HepG2 (cell line): ENCODE results near the gene HES6. TPM values are rescaled to one million over a fixed set of nuclear protein-coding genes. Genes with fewer than 3 reads are reported as not detected.

Source experiments
- ATAC-seq: fragments of 200-7000 bp; cut with Tn5 transposase; 3 replicates; pipeline ENCODE4 v1.9.1; 2020; ENCODE audit warnings: mild to moderate bottlenecking, moderate library complexity
- BruUV-seq: library from RNA; stranded (reverse); fragments of 400-500 nt; replicated peaks from 2 replicates; lab custom pipeline; 2021; lab: Mats Ljungman, UMichigan
- CTCF ChIA-PET: fragments of 300-600 bp; formaldehyde crosslinking; extraction: SDS; loops from one replicate; lab custom pipeline; 2021; ENCODE audit warnings: low total read pairs, inconsistent platforms, low intra/inter-chr PET ratio; lab: Yijun Ruan, JAX
- POLR2A ChIA-PET: fragments of 350-600 bp; sonication (Branson Sonifier 250); formaldehyde crosslinking; loops from one replicate; lab custom pipeline; 2020; ENCODE audit warnings: antibody characterized with exemption, inconsistent platforms; lab: Yijun Ruan, JAX
- DNase-seq: peaks from one replicate; pipeline ENCODE4 v3.0.0-alpha.2; 2015; ENCODE audit warnings: low spot score
- FAIRE-seq: peaks from 3 replicates; lab custom pipeline; 2011; peaks lifted over from hg19 to GRCh38; lab: Jason Lieb, UNC
- H2AFZ ChIP-seq: one replicate; pipeline ENCODE4 v1.6.1; 2011; ENCODE audit warnings: low read length, inconsistent platforms
- H3K27ac ChIP-seq: fragments of 300-600 bp; 3 replicates; pipeline ENCODE4 v1.8.0; 2011; ENCODE audit warnings: mixed run types, mild to moderate bottlenecking, mixed read lengths, low read length, inconsistent platforms; ENCODE audit not compliant: insufficient read depth; ENCODE audit errors: extremely low read length
- H3K27me3 ChIP-seq, 2 experiments: fragments of 200-600 bp in 1 of 2; 2 replicates in 1 of 2; 3 replicates in 1 of 2; pipeline versions ENCODE4 v1.6.0 to v1.8.0; 2011; ENCODE audit warnings: low read length in 2 of 2, mild to moderate bottlenecking in 2 of 2, moderate library complexity in 2 of 2, inconsistent platforms in 1 of 2; ENCODE audit not compliant: insufficient read depth in 2 of 2, control insufficient read depth in 1 of 2
- H3K36me3 ChIP-seq, 2 experiments: fragments of 200-600 bp in 1 of 2; replicated peaks in 1 of 2; 2 replicates in 1 of 2; 3 replicates in 1 of 2; pipeline versions ENCODE4 v1.5.1 to v1.8.0; 2011; ENCODE audit warnings: low read length in 2 of 2, inconsistent platforms in 1 of 2; ENCODE audit not compliant: insufficient read depth in 2 of 2, control insufficient read depth in 1 of 2
- H3K4me1 ChIP-seq: 2 replicates; pipeline ENCODE4 v1.5.1; 2012; ENCODE audit warnings: low read length, inconsistent platforms; ENCODE audit not compliant: insufficient read depth
- H3K4me2 ChIP-seq: 2 replicates; pipeline ENCODE4 v1.6.0; 2011; ENCODE audit warnings: low read depth, low read length, inconsistent platforms
- H3K4me3 ChIP-seq, 3 experiments: fragments of 200-600 bp in 1 of 3; sonication (generic), shearing (Covaris generic) in 1 of 3; replicated peaks in 1 of 3; 2 replicates each; pipeline ENCODE4 v1.5.1; 2011 to 2016; ENCODE audit warnings: low read length in 3 of 3, inconsistent platforms in 2 of 3, low read depth in 2 of 3, mild to moderate bottlenecking in 2 of 3, control low read depth in 1 of 3, mixed read lengths in 1 of 3; ENCODE audit not compliant: insufficient read depth in 1 of 3
- H3K79me2 ChIP-seq: one replicate; pipeline ENCODE4 v1.6.1; 2011; ENCODE audit warnings: low read length, inconsistent platforms; ENCODE audit not compliant: insufficient read depth
- H3K9ac ChIP-seq: 2 replicates; pipeline ENCODE4 v1.6.0; 2011; ENCODE audit warnings: mild to moderate bottlenecking, low read depth, low read length, inconsistent platforms; ENCODE audit not compliant: insufficient read depth
- H3K9me3 ChIP-seq: 2 replicates; pipeline ENCODE4 v1.5.1; 2012; ENCODE audit warnings: mild to moderate bottlenecking, low read length
- H4K20me1 ChIP-seq: 2 replicates; pipeline ENCODE4 v1.6.0; 2011; ENCODE audit warnings: inconsistent platforms, mild to moderate bottlenecking, low read length, moderate library complexity; ENCODE audit not compliant: insufficient read depth
- CCAR2 ChIP-seq: fragments of 200-400 bp; formaldehyde crosslinking; optimal IDR thresholded peaks from 2 replicates; pipeline ENCODE3; 2018; ENCODE audit warnings: low read depth, mild to moderate bottlenecking, low read length, moderate library complexity
- EP300 ChIP-seq, 3 experiments: sonication (generic) in 1 of 3; formaldehyde crosslinking in 1 of 3; IDR thresholded peaks; 2 replicates each; pipeline versions ENCODE4 v1.5.1 to v1.6.1; 2011 to 2020; ENCODE audit warnings: low read depth in 2 of 3, low read length in 2 of 3, borderline replicate concordance in 1 of 3, improper control_type of control experiment in 1 of 3, mild to moderate bottlenecking in 1 of 3, missing genetic modification reagents in 1 of 3, moderate library complexity in 1 of 3
- GABPA ChIP-seq, 2 experiments: IDR thresholded peaks; 2 replicates each; pipeline ENCODE4 v1.6.1; 2011 to 2016; ENCODE audit warnings: low read depth in 2 of 2, low read length in 1 of 2, missing biosample characterization in 1 of 2, missing genetic modification characterization in 1 of 2
- GABPB1 ChIP-seq: IDR thresholded peaks from 2 replicates; pipeline ENCODE4 v1.6.1; 2016; ENCODE audit warnings: mild to moderate bottlenecking, missing genetic modification reagents, moderate library complexity, missing compliant biosample characterization
- HMG20B ChIP-seq: conservative IDR thresholded peaks from 2 replicates; pipeline ENCODE4 v1.6.1; 2016; ENCODE audit warnings: missing genetic modification reagents, missing compliant biosample characterization
- MED13 ChIP-seq: sonication (generic); formaldehyde crosslinking; IDR thresholded peaks from 2 replicates; pipeline ENCODE4 v1.5.0; 2020; ENCODE audit warnings: missing genetic modification reagents
- MEIS1 ChIP-seq: sonication (generic); formaldehyde crosslinking; IDR thresholded peaks from 2 replicates; pipeline ENCODE4 v1.9.0; 2021; ENCODE audit warnings: mild to moderate bottlenecking, missing genetic modification reagents, moderate library complexity, borderline replicate concordance
- PLRG1 ChIP-seq: fragments of 450-650 bp; conservative IDR thresholded peaks from 2 replicates; pipeline ENCODE4 v1.6.1; 2016
- REL ChIP-seq: sonication (generic); formaldehyde crosslinking; conservative IDR thresholded peaks from 2 replicates; pipeline ENCODE4 v1.8.0; 2022; ENCODE audit warnings: mild to moderate bottlenecking, missing genetic modification reagents, moderate library complexity
- SAP130 ChIP-seq: IDR thresholded peaks from 2 replicates; pipeline ENCODE4 v1.6.1; 2016; ENCODE audit warnings: low read depth
- U2AF2 ChIP-seq: fragments of 200-400 bp; formaldehyde crosslinking; IDR thresholded peaks from 2 replicates; pipeline ENCODE4 v1.6.1; 2017; ENCODE audit warnings: low read depth, mild to moderate bottlenecking, low read length
- YEATS4 ChIP-seq: sonication (generic); formaldehyde crosslinking; IDR thresholded peaks from 2 replicates; pipeline ENCODE4 v1.4.0; 2020; ENCODE audit warnings: missing genetic modification reagents, borderline replicate concordance
- ZNF10 ChIP-seq: sonication (generic); formaldehyde crosslinking; IDR thresholded peaks from 2 replicates; pipeline ENCODE4 v1.4.0; 2020; ENCODE audit warnings: mild to moderate bottlenecking, low read depth, missing genetic modification reagents, borderline replicate concordance
- ZNF34 ChIP-seq: sonication (generic); formaldehyde crosslinking; IDR thresholded peaks from 2 replicates; pipeline ENCODE4 v1.4.0; 2020; ENCODE audit warnings: mild to moderate bottlenecking, missing genetic modification reagents, borderline replicate concordance
- ZNF605 ChIP-seq: sonication (generic); formaldehyde crosslinking; IDR thresholded peaks from 2 replicates; pipeline ENCODE4 v1.8.0; 2022; ENCODE audit warnings: mild to moderate bottlenecking, missing genetic modification reagents
- ZNF746 ChIP-seq: sonication (generic); formaldehyde crosslinking; IDR thresholded peaks from 2 replicates; pipeline ENCODE4 v1.8.0; 2022; ENCODE audit warnings: mild to moderate bottlenecking, missing genetic modification reagents
- ZNF770 ChIP-seq: sonication (generic); formaldehyde crosslinking; IDR thresholded peaks from 2 replicates; pipeline ENCODE4 v1.5.0; 2020; ENCODE audit warnings: mild to moderate bottlenecking, missing genetic modification reagents
- WGBS: methylation state at CpG from one replicate; pipeline ENCODE4 v1.1.6; 2017; ENCODE audit warnings: low lambda C conversion rate; 5-methylcytosine and 5-hydroxymethylcytosine counted together
- in situ Hi-C: cut with HindIII; loops from 2 replicates; pipeline ENCODE4 v1.10.0; 2017; ENCODE audit warnings: low pct_unique_long_range_greater_than_20kb; ENCODE audit not compliant: extremely low pct_ligation_motif_present
- intact Hi-C: fragments of 100-400 bp; cut with micrococcal nuclease; formaldehyde crosslinking; loops from one replicate; pipeline ENCODE4 v1.10.0; 2022; ENCODE audit not compliant: unreplicated experiment
- polyA plus RNA-seq, 8 experiments: library from polyadenylated mRNA; depleted of rRNA in 3 of 8; stranded (reverse) in 7 of 8; unstranded in 1 of 8; fragments of >200 nt; fragmentation: Illumina TruSeq in 4 of 8; extraction: Trizol in 4 of 8; gene quantifications; 2 replicates each; pipeline versions ENCODE4 v1.2.1 to v1.2.3, GENCODE V29; 2011 to 2016; ENCODE audit warnings: low read depth in 4 of 8, missing spikeins in 1 of 8, mixed read lengths in 1 of 8; ENCODE audit not compliant: insufficient read depth in 1 of 8
- total RNA-seq, 5 experiments: library from RNA; depleted of rRNA; stranded (reverse); fragments of >200 nt; fragmentation: Illumina TruSeq; extraction: Trizol; gene quantifications; 2 replicates each; pipeline ENCODE4 v1.2.3, GENCODE V29; 2016; ENCODE audit warnings: low read depth in 1 of 5
- TF ChIP-seq, protein P1 (sequence below): sonication (generic); formaldehyde crosslinking; IDR thresholded peaks from 2 replicates; pipeline ENCODE4 v1.5.1; 2020; ENCODE audit warnings: missing genetic modification reagents, mild to moderate bottlenecking, borderline replicate concordance

HES6 gene
- total and polyA plus RNA-seq, 2 of the 13 experiments (the other 11 are each of a cell fraction or from before 2014, with no cell fraction given), result 19.5 to 82.8 TPM

- H2AFZ ChIP-seq, result no peak overlapping the region
- H3K4me2 ChIP-seq, result no peak overlapping the region
- H3K36me3 ChIP-seq, result peaks cover 49 to 88% of the 10 kb centered on the region in 2 experiments
- POLR2A ChIA-PET, result interaction anchor here (1.0 to 2.0 kb wide), 3 partner anchors 10 to 11 kb away, joined by 3 to 9 read pairs (median 3); no protein-coding TSS in a partner anchor
- peak; percentile 51 for FAIRE-seq
- peaks cover 19% of the 10 kb centered on the region for H3K79me2 ChIP-seq
- peak overlapping the region; percentile 41 for H3K27ac ChIP-seq
- peak; percentile 36; the same call in 2 of the 3 replicates for ATAC-seq
- DNase-seq, result no peak
- WGBS, result 93% methylated on average over 16 of the region's 20 CpGs
- intact Hi-C loops (no loop called here), in situ Hi-C loops (no loop called here)
- H4K20me1 ChIP-seq, result peaks cover 13% of the 10 kb centered on the region; the same call in 1 of the 2 replicates
- no TSS peak for BruUV-seq
- H3K9me3 ChIP-seq, result no peaks in the 10 kb centered on the region
- CTCF ChIA-PET, result no interaction called here
- no peak overlapping the region for H3K4me3 ChIP-seq
- no peaks in the 10 kb centered on the region for H3K27me3 ChIP-seq
- H3K4me1 ChIP-seq, result peaks cover 36% of the 10 kb centered on the region
- H3K9ac ChIP-seq, result no peak overlapping the region
- TF ChIP-seq HMG20B (CRISPR knock-in tag), result no peak
- TF ChIP-seq MEIS1 (CRISPR knock-in tag), result no peak
- no peak for TF ChIP-seq ZNF10 (CRISPR knock-in tag)
- TF ChIP-seq GABPB1 (CRISPR knock-in tag), result 0 out of 2 replicates have a peak, but pooled peaks have one; percentile 31
- TF ChIP-seq ZNF34 (CRISPR knock-in tag), result no peak
- TF ChIP-seq U2AF2, result no peak
- peak; percentile 31; the same call in 1 of the 2 replicates for TF ChIP-seq SAP130 (CRISPR knock-in tag)
- TF ChIP-seq, protein P1, sequence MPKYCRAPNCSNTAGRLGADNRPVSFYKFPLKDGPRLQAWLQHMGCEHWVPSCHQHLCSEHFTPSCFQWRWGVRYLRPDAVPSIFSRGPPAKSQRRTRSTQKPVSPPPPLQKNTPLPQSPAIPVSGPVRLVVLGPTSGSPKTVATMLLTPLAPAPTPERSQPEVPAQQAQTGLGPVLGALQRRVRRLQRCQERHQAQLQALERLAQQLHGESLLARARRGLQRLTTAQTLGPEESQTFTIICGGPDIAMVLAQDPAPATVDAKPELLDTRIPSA (CRISPR knock-in tag), result no peak
- no peak for TF ChIP-seq EP300 (IDR thresholded peaks at IDR 0.05; ENCODE audit: low read depth in 2 of 2, low read length in 2 of 2)
- no peak for TF ChIP-seq EP300 (CRISPR knock-in tag; IDR thresholded peaks at IDR 0.05; ENCODE audit: borderline replicate concordance)
- no peak for TF ChIP-seq ZNF770 (CRISPR knock-in tag)
- no peak for TF ChIP-seq GABPA (IDR thresholded peaks at IDR 0.05; ENCODE audit: low read depth, low read length)
- TF ChIP-seq GABPA (CRISPR knock-in tag; IDR thresholded peaks at IDR 0.05; ENCODE audit: low read depth), result no peak
- no peak for TF ChIP-seq MED13 (CRISPR knock-in tag)
- TF ChIP-seq REL (CRISPR knock-in tag), result no peak
- TF ChIP-seq ZNF605 (CRISPR knock-in tag), result no peak
- TF ChIP-seq PLRG1, result no peak
- TF ChIP-seq ZNF746 (CRISPR knock-in tag), result no peak
- TF ChIP-seq YEATS4 (CRISPR knock-in tag), result no peak
- no peak for TF ChIP-seq CCAR2
Observed at GRCh38 chr2:238274152-238274865, 34.5 kb upstream of the HES6 start.
